Measurements from ENCODE around the gene STOX1. TPM values are rescaled to one million over a fixed set of nuclear protein-coding genes. Genes with fewer than 3 reads are reported as not detected.

Gene STOX1
- polyA plus RNA-seq, 3 donors: 0.03 TPM; not detected in 2

GRCh38 chr10:68792115-68792514, 35.2 kb upstream of the STOX1 start:
- Histone ChIP-seq H2AFZ (ENCODE audit: insufficient read depth, low read depth, low read length, poor library complexity, severe bottlenecking) (no peak overlapping the region), H3K27ac (ENCODE audit: low read depth in 1 of 2, low read length in 2 of 2) (no peak overlapping the region), H3K9me3 (replicated peaks in 1 of 2; ENCODE audit: control insufficient read depth in 1 of 2, insufficient read depth in 1 of 2, low read length in 2 of 2) (no peaks in the 10 kb centered on the region), H3K4me3 (replicated peaks in 1 of 3; ENCODE audit: low read depth in 2 of 3, low read length in 3 of 3) (no peak overlapping the region), H3K4me1 (ENCODE audit: control insufficient read depth in 1 of 2, insufficient read depth in 2 of 2, low read length in 2 of 2) (no peaks in the 10 kb centered on the region), H3K79me2 (ENCODE audit: insufficient read depth, low read length) (no peaks in the 10 kb centered on the region), H3K9ac (ENCODE audit: insufficient read depth, low read length, poor library complexity, severe bottlenecking) (no peak overlapping the region), H3K4me2 (replicated peaks; ENCODE audit: extremely low read depth, low read length, poor library complexity, severe bottlenecking) (no peak overlapping the region), H3K27me3 (ENCODE audit: control insufficient read depth in 2 of 2, insufficient read depth in 2 of 2, low read length in 2 of 2) (no peaks in the 10 kb centered on the region), H4K20me1 (ENCODE audit: insufficient read depth, low read length) (no peaks in the 10 kb centered on the region), H3K36me3 (replicated peaks in 1 of 2; ENCODE audit: control insufficient read depth in 1 of 2, insufficient read depth in 2 of 2, low read length in 2 of 2) (peaks cover 74 to 96% of the 10 kb centered on the region in 2 donors)
- intact Hi-C loops (cut with micrococcal nuclease): no loop called here
- H3K27me3 Mint-ChIP-seq (ENCODE audit: low read depth in 3 of 3): no peaks in the 10 kb centered on the region
- H3K4me3 Mint-ChIP-seq: no peak overlapping the region
- no peaks in the 10 kb centered on the region for H3K9me3 Mint-ChIP-seq
- no CpG with 5 or more reads among the region's 1 CpG for WGBS (ENCODE audit: insufficient coverage)
- DNase-seq: no peak
- peaks cover 51 to 84% of the 10 kb centered on the region in 2 donors for H3K36me3 Mint-ChIP-seq
- no peak overlapping the region for H3K27ac Mint-ChIP-seq
- H3K4me1 Mint-ChIP-seq: no peaks in the 10 kb centered on the region
- TF ChIP-seq CTCF (IDR thresholded peaks at IDR 0.05): no peak

- Histone ChIP-seq H2AFZ (ENCODE audit: insufficient read depth, low read depth, low read length, poor library complexity, severe bottlenecking) (no peak overlapping the region), H3K36me3 (replicated peaks in 1 of 2; ENCODE audit: control insufficient read depth in 1 of 2, insufficient read depth in 2 of 2, low read length in 2 of 2) (peaks cover 37 to 67% of the 10 kb centered on the region in 2 donors), H3K27me3 (ENCODE audit: control insufficient read depth in 2 of 2, insufficient read depth in 2 of 2, low read length in 2 of 2) (no peaks in the 10 kb centered on the region), H3K4me2 (replicated peaks; ENCODE audit: extremely low read depth, low read length, poor library complexity, severe bottlenecking) (no peak overlapping the region), H4K20me1 (ENCODE audit: insufficient read depth, low read length) (no peaks in the 10 kb centered on the region), H3K27ac (ENCODE audit: low read depth in 1 of 2, low read length in 2 of 2) (no peak overlapping the region), H3K4me1 (ENCODE audit: control insufficient read depth in 1 of 2, insufficient read depth in 2 of 2, low read length in 2 of 2) (no peaks in the 10 kb centered on the region), H3K9ac (ENCODE audit: insufficient read depth, low read length, poor library complexity, severe bottlenecking) (no peak overlapping the region), H3K9me3 (replicated peaks in 1 of 2; ENCODE audit: control insufficient read depth in 1 of 2, insufficient read depth in 1 of 2, low read length in 2 of 2) (no peaks in the 10 kb centered on the region), H3K4me3 (replicated peaks in 1 of 3; ENCODE audit: low read depth in 2 of 3, low read length in 3 of 3) (no peak overlapping the region), H3K79me2 (ENCODE audit: insufficient read depth, low read length) (no peaks in the 10 kb centered on the region)
- Mint-ChIP-seq H3K4me1 (no peaks in the 10 kb centered on the region), H3K4me3 (no peak overlapping the region), H3K27me3 (ENCODE audit: low read depth in 3 of 3) (no peaks in the 10 kb centered on the region), H3K36me3 (peaks cover 28 to 56% of the 10 kb centered on the region in 2 donors), H3K27ac (peak overlapping the region in 1 of 7 donors; percentile 48), H3K9me3 (no peaks in the 10 kb centered on the region)
- intact Hi-C loops (cut with micrococcal nuclease): no loop called here
- 100% methylated on average over 1 of the region's 4 CpGs for WGBS (ENCODE audit: insufficient coverage)
- DNase-seq: no peak
- no peak for TF ChIP-seq CTCF (IDR thresholded peaks at IDR 0.05)
Measured at GRCh38 chr10:68795886-68796532, 31.3 kb upstream of the STOX1 start.
